NCI-H2081 (cell line): ENCODE measurements around the gene CRAT.

ENCODE experiments used
- DNase-seq, 2 experiments: peaks; one replicate each; lab custom pipeline; 2025; lab: John Stamatoyannopoulos, UW

Gene CRAT

DNA sequence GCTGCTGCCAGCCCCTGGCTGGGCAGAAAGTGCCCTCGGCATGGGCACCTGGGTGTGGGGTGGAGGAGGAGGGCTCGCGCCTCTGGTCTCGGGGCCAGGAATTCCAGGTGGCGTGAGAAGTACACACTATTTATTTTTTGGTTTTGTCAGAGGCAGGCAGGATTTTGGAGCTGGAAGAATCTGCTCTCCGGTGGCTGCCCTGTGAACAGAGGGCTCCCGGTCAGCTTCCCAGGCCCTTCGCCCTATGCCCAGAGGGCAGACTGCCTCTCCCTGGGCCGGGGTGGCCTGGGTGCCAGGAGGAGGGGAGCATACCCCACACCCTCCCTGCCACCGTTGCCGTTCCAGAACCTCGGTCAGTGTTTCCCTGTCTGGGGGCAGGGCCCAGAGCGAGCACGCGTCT lies 21.3 kb downstream of the CRAT start:
- DNase-seq = no peak

DNA sequence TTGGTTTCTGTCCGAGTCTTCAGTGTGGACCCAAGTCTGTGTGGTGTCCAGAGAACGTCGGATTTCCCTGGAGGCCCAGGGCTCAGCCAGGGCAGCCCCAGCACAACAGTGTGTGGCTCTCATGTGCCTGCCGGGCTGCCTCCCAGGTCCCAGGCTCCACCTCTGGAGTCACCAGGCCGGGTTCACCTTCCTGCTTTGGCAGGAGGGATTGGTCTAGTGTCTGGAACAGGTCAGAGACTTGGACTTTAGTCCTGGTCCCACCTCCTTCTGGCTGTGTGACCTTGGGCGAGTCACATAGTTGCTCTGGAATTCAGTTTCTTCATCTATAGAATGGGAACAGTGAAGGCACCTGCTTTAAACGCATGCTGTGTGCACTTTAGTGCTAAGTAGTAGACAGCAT lies 26.5 kb downstream of the CRAT start:
- no peak for DNase-seq

GRCh38 chr9:129081388-129081904 lies 29.1 kb downstream of the CRAT start:
- no peak for DNase-seq

- peak; percentile 99 for DNase-seq
These were observed 29.8 kb downstream of the CRAT start, which contains the start of gene DOLPP1 for GRCh38 chr9:129080601-129081387. DOLPP1 (plus strand) TSS chr9:129081111; CDS start chr9:129081132, 21 bp downstream.

GRCh38 chr9:129080298-129080600 lies 30.3 kb downstream of the CRAT start:
- DNase-seq = no peak

- DNase-seq = no peak
These were observed 30.8 kb downstream of the CRAT start for GRCh38 chr9:129079829-129080228.

DNA sequence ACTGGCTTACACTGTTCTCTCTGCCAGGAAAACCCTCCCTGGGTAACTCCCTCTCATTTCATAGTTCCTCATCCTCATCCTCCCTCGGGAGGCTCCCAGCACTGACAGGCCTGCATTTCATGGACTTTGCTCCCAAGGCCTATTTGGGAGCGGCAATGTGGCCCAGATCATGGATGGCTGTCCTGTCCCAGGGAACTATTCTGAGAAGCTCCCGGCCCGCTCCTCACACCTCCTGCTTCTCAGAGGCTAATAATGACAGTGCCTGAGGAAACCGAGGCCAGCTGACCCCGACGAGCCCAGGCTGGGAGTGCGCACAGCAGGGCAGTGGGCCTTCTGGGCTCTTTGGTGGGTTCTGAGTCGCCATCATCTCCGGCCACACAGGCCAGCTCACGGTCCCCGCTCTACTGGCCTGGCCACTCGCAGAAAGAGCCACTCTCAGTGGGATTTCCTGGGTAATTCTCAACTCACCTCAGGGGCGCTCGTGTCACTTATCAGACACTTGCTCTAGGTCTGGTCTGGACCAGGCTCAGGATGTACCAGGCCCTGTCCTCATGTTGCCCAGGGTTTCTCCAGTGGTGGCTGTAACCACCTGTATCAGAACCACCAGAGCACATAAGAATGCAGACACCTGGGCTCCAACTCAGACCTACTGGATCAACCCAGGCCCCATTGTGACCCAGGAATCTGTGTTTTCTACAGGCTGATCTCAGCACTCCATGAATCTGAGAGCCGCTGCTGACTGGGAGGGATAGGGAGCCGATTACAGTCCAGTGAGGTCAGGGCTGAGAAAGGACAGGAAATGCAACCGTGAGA lies 31.7 kb downstream of the CRAT start:
- DNase-seq = no peak

DNA sequence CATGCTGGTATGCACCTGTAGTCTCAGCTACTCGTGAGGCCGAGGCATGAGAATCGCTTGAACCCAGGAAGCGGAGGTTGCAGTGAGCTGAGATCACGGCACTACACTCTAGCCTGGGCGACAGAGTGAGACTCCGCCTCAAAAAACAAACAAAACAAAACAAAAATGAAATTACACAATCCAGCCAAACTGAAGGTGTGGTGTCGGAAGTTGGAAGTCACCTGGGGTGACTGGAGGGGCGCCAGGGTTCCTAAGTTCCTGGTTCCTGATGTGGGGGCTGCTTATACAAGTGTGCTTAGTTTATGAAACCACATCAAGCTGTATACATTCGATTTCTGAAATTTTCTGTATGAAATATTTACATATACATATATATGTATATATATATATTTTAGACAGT lies 33.4 kb downstream of the CRAT start:
- DNase-seq = no peak

GRCh38 chr9:129076640-129077037 lies 34.0 kb downstream of the CRAT start:
- no peak for DNase-seq

DNA sequence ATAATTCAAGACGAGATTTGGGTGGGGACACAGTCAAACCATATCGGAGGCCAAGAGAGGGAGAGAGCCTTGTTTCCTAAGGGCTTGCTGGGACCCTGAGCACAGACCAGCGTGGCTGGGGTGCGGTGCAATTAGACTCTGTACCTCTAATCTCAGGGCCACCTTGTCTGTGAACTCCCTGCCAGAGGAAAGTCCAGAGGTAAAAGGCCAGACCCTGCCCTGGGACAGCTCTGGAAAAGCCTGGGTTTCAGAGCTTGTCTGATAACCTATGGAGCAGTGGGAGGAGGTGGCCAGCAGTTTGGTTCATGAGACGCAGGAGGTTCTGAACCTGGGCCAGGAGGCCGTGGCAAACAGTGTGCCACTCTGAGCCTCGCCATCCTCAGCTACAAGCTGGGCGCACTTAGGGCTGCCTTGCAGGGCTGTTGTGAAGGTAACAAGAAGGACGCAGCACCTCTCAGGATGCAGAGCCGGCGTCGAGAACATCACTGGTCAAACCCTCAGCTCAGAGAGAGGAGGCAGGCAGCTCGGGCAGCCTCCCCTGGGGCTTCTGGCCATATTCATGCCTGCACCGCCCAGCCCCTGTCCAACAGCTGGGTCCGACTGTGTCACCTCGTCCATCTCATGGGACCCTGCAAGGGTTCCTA lies 34.5 kb downstream of the CRAT start:
- no peak for DNase-seq

DNA sequence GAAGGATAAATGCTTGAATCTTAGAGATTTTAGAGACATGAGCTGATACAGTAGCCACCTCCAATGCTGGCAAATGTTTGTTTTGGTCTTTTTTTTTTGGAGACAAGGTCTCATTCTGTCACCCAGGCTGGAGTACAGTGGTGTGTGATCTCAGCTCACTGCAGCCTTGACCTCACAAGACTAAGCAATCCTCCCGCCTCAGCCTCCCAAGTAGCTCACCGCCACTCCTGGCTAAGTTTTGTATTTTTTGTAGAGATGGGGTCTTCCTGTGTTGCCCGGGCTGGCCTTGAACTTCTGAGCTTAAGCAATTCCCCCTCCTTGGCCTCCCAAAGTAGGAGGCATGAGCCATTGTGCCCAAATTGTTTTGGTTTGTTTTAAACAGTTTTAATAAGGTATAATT lies 36.5 kb downstream of the CRAT start:
- no peak for DNase-seq

DNA sequence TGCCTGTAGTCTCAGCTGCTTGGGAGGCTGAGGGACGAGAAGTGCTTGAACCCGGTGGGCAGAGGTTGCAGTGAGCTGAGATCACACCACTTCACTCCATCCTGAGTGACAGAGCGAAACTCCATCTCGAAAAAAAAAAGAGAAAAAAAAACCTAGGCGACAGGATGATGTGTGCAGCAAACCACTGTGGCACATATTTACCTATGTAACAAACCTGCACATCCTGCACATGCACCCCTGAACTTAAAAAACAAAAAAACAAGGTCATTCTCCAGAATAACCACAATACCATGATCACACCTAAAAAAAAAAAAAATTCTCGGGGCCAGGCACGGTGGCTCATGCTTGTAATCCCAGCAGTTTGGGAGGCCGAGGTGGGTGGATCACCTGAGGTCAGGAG lies 37.2 kb downstream of the CRAT start:
- DNase-seq = no peak

DNA sequence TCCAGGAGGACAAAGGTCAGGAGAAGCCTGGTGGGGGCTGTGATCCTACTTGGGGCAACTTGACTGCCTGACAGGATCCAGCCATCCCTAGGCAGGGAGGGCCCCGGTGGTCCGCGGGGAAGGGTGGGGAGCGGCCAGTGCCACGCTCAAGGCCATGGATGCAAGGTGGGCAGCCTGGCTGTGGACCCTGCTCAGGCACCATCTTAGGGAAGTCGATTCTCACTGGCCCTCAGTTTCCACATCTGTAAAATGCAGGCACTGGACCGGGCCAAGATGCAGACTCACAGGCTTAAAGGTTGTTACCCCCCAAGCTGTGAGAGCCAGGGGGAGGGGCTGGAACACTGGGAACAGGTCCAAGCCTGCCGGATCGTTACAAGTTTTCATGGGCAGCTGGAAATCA lies 38.4 kb downstream of the CRAT start:
- DNase-seq = no peak

DNA sequence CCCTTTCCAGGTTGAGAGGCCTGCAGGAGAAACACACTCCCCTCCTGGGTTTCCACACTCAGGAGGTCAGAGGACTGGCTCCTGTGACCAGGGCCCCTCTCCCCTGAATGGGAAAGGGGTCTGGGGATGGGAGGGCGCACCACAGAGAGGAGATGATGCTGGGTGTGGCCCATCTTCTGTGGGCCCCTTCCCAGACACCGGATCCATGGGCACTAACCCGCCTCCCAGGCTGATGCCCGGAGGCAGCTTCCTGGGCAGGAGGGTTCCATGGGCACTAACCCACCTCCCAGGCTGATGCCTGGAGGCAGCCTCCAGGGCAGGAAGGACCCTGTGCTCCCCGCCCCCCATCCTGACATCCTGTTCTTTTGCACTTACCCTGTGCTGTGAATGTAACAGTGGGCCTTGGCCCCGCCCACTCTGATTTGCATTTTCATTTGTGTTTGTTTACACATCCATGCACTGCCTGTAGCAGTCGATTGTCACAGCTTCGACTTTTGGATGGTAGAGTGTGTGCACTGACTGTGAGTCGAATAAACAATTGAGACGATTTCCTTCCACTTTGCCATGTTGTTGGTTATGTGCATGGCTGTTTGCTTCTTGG lies 39.0 kb downstream of the CRAT start:
- DNase-seq = no peak

DNA sequence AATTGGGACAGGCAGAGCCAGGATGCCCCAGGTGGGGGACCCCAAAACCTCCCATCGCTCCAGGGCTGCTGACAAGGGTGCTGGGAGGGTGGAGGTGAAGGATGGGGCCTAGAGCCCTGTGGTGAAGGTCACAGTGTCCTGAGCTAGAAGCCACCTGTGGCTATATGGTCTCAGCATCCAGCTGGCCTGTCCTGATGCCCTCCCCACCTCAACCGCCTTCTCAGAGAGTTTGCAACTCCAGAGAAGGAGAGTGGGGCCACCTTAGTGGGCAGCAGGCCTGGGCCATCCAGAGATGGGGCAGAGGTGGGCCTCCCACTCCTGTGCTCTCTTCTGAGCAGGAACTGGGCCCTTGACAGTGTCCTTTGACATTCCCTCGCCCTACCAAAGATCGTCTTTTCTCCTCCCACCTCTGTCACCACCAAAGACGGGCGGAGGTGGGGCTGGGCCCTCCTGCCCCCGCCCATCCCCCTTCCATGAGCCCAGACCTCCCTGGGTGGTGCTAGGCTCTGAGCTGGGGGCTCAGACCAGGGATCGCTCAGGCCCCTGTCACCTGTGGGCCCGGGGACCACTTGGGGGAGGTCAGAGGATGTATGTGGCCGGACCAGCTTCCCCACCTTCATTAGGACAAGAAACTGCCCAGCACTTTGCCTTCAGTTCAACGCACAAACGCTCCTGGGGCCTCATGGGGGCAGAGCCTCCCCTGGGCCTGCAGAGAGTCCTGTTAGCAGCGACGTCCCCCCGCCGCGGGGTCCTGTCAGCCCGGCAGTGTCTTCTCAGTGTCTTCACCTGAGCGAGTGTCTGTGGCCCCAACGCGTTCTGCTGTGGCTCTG lies 39.7 kb downstream of the CRAT start:
- no peak for DNase-seq

DNA sequence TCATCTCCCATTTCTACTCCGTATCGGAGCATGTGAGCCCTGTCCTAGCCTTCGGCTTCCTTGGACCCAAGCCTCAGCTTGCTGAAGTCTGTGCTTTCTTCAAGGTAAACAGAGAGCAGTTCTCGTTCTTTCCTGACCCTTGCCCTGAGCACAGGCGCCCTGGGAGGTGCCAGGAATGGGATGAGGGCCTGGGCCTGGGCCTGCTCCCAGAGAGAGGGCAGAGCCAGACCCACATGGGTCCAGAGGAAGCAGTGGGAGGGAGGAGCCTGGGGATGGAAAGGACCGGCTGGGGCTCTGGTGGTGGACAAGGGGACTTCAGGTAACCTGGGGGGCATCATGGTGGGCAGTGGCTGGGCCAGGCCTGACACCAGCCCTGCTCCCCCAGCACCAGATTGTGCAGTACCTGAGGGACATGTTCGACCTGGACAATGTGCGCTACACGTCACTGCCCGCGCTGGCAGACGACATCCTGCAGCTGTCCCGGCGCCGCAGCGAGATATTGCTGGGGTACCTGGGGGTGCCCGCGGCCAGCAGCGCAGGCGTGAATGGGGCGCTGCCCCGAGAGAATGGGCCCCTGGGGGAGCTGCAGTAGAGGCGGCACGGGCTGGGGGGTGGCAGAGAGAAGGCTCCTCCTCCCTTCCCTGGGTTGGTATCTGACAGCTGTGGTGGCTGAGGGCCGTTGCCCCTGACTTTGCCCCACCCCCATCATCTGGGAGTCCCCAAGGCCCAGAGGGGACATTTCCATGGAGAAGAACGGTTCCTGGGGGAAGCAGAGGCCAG lies 40.5 kb downstream of the CRAT start:
- no peak for DNase-seq

GRCh38 chr9:129068990-129069861 lies 41.4 kb downstream of the CRAT start:
- no peak for DNase-seq

- DNase-seq = no peak
These were observed 42.5 kb downstream of the CRAT start for GRCh38 chr9:129068110-129068509.

DNA sequence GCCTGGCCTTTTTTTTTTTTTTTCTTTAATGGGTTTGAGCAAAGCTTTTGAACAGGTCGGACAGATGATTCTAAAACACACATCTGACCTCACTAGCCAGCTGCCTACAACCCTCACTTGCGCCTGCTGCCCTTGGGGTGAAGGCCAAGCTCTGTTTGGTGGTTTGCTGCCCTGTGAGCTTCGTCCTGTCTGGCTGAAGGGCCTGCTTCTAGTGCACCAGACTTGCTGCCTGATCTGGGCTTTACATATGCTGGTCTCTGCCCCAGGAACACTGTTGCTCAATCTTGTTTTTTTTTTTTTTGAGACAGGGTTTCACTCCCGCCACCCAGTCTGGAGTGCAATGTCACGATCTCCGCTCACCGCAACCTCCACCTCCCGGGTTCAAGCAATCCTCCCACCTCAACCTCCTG lies 46.1 kb downstream of the CRAT start:
- DNase-seq = no peak

GRCh38 chr9:129063061-129063460 lies 47.5 kb downstream of the CRAT start:
- no peak for DNase-seq
